GM19193 (cell line): ENCODE results near the gene MAGEB17.

ENCODE experiments used
- POLR2A ChIP-seq: IDR thresholded peaks from 4 replicates; pipeline ENCODE4 v1.6.1; 2011; ENCODE audit not compliant: insufficient read depth, insufficient read length; ENCODE audit errors: extremely low read depth

The MAGEB17 gene

DNA sequence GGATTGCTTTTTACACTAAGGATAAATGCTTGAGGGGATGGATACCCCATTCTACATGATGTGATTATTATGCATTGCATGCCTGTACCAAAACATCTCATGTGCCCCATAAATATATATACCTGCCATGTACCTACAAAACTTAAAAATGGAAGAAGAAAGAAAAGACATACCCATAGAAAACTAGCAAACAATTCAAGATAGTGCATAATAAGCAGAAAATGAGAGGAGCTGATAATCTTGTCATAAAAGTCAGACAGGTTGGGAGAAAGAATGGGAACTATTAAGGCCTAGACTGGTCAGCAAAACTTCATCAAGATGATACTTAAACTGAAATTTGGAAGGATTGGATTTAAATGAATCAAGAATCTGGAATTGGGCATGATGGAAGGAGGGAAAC, 21.6 kb upstream of the MAGEB17 start:
- TF ChIP-seq POLR2A, result no peak

DNA sequence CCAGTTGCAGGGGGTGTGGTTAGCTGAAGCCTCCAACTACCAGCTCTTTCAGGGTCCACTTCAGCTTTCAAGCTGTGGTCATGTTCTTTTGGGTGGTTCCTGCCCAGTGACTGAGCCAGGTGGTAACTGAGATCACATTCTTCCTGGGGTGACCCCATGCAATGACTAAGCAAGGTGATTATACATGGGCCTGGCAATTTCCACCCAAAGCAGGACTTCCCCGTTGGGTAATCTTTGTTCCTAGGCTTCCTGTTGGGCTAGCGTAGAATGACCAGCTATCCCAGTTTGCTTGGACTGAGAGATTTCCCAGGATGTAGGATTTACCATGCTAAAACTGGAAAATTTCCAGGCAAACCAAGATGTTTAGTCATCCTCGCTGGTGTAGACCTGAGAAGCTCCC, 18.4 kb upstream of the MAGEB17 start:
- no peak for TF ChIP-seq POLR2A

DNA sequence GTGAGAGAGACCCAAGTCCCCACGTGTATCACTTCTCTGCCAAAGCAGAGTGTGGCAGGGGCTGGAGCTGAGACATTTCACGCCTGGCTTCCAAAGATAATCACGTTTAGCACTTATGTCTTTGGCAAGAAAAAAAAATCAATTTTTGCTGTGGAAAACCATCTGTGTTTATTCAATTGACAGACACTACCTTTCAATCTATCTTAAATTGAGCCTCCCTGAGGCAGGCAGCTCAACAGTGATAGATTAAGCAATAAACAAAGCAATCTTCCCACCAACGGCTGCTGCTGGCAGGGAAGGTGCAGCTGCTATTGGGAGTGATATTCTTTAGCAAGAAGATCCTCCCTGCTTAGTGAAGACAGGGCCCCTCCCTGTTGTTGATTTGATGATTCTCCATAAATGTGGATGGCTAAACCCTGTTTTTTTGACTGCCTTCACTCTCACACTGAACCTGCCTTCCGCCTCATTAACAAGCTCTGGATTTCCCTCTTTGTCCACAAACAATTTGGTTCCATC, 11.6 kb upstream of the MAGEB17 start:
- TF ChIP-seq POLR2A, result no peak

DNA sequence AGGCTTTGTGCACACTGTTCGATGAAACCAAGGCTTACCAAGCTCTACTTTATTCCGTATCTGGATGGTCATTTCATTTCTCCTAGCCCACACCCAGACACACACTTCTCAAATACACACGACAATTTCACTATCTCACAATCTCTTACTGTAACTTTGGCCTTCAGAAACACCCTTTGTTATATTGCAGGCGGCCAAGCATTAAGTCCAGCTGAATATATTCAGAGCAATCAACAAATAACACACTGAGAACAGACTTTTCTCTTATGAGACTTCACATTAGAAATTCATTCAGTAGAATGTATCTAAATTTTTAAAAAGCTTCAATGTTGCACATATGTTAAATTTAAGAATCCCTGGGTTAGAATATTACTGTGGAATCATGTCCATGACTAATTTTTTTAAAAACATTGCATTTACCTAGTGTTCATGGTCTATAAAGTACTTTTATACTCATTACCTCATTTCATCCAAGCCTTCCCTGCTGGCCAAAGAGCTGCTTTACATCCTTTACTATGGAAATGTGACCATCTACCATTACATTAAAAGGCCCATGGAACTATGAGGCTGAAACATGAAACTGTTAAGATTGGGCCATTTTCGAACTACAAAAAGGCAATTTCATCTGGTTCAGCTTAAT, 10.5 kb upstream of the MAGEB17 start:
- no peak for TF ChIP-seq POLR2A

DNA sequence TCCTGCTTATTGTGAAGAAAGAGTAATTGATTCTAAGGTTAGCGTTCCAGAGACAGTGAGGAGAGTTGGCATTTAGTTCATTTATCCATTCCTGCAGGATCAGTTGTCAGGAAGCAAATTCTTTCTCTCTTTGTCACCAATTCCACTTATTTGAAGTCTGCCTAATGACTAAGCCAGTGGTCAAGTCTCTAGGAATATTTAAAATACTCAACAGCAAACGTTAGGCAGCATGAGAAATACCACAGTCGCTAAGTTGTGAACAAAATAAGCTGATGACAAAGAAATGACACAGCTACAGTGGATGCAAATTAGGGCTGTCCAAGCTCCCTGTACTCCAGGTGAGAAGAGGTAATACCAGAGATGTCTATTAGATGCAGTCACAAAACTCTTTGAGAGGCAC, 6.6 kb upstream of the MAGEB17 start:
- TF ChIP-seq POLR2A, result no peak

DNA sequence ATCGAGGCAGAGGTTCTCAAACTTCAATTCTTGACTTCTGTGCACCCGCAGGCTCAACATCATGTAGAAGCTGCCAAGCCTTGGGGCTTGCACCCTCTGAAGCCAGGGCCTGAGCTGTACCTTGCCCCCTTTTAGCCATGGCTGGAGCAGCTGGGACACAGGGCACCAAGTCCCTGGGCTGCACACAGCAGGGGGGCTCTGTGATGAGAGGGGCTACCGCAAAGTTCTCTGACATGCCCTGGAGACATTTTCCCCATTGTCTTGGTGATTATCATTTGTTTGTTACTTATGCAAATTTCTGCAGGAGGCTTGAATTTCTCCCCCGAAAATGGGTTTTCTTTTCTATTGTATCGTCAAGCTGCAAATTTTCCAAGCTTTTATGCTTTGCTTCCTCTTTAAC, 4.9 kb upstream of the MAGEB17 start:
- TF ChIP-seq POLR2A, result no peak

DNA sequence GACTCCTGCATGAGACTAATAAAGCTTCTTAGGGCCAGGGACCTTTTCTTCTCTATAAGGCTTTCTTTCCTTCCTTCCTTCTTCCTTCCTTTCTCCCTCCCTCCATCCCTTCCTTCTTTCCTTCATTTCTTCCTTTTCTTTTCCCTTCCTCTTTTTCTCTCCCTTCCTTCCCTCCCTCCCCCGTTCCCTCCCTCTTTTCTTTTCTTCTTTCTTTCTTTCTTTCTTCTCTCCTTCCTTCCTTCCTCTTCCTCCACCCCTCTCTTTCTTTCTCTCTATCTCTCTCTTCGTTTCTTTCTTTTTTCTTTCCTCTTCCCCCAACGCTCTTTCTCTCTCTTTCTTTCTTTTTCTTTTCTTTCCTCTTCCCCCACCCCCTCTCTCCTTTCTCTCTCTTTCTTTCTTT, 2.5 kb upstream of the MAGEB17 start:
- no peak for TF ChIP-seq POLR2A

DNA sequence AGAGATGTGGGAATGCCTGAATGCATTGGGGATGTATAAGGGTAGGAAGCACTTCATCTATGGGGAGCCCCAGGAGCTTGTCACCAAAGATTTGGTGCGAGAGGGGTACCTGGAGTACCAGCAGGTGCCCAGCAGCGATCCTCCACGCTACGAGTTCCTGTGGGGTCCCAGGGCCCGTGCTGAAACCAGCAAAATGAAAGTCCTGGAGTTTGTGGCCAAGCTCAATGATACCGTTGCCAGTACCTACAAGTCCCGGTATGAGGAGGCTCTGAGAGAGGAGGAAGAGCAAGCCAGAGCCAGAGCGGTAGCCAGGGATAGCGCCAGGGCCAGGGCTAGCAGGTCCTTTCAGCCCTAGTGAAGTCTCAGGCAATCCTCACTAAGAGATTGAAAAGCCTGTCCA, 3.8 kb downstream of the MAGEB17 start:
- TF ChIP-seq POLR2A, result no peak

DNA sequence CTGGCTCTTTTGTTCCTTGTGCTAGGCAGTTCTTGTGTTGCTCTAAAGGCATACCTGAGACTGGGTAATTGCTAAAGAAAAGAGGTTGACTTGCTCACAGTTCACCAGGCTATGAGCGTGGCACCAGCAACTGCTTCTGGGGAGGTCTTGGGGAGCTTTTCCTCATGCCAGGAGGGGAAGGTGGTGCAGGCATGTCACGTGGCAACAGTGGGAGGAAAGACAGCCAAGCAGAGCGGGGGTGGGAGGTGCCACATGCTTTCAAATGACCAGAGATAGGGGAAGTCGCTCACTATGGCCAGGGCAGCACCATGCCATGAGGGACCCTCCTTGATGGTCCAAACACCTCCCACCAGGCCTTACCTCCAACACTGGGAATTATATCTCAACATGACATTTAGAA, 4.7 kb downstream of the MAGEB17 start:
- no peak for TF ChIP-seq POLR2A

DNA sequence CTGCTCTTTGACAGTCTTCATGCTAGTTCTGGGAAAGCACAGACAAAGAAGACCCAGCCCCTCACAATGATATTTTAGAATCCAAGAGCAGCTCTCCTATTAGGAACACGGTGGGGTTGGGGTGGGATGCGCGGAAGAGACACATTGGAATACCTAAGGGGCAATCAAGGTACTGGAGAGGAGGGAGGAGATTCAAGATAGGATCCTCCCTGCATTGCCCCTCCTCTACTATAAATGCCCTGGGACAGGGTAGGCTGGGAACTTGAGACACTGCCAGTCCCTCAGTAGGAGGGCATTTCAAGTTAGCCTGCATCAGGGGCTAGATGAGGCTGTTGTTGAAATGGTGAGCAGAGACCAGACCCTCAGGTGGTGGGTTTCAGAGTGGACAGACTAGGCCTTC, 5.1 kb downstream of the MAGEB17 start:
- no peak for TF ChIP-seq POLR2A

DNA sequence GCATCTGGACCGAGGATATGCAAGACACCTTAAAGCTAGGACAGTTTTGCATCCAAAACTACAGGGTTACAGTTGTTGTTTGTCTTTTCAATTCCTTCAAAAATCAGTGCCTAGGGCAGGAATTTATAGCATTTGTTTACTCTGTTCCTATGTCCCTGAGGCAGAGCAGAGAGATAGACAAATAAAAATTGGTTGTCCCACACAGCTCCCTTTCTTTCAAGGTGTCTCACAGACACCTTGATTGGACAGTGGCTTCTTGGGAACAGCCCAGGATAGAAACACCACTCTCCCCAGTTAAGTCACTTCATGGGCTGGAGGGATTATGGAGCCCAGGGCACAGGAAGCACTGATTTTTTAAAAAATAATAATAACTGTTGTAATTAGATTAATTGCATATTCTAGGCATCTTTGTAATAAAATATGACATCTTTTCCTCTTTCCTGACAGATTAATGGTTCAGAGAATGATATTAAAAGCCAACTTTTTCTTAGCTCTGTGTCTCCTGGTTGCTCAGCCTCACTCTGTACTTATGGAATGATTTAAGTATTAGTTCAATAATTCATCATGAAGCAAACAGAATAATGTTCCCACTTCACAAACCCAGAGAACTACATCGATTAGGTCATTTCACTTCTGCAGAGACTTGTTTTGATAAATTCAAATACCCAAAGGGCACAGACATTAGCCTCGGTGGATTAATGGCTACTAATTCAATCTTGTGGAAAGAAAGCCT, 8.2 kb downstream of the MAGEB17 start:
- no peak for TF ChIP-seq POLR2A

DNA sequence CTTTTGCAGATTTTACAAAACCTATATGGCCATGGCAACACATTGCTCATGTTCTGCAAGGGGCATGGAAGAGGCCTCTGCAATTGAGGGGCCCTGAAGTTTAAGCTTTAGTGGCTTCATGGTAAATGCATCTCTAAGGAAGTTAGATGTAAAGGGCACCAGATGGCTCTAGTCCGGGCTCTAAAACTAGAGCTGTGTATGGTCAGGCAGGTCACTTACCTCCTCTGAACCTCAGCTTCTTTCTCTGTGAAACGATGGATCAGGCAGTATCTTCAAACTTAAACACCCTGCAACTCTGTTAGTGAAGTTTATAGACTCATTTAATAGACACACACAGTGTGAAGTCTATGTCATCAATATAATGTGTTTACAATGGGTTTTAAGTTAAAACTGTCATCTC, 10.0 kb downstream of the MAGEB17 start:
- no peak for TF ChIP-seq POLR2A

DNA sequence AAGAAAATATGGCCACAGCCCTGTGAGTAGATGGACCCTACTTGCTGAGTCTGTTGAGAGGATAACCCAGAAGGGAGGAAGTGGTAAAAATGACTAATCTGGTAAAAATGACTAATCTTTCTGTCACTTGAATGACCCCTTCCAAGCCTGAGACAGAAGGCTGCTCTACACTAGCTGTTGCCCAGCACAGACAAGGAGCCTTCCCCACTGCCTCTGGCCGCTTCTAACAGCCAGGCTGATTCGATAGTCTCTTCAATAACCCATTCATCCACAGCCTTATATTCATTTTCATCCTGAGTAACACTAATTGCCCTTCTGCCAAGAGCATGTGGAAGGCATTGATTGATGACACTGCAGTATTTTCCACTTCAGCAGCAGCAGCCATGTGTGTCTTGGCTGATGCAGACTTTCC, 18.4 kb downstream of the MAGEB17 start:
- TF ChIP-seq POLR2A, result no peak

DNA sequence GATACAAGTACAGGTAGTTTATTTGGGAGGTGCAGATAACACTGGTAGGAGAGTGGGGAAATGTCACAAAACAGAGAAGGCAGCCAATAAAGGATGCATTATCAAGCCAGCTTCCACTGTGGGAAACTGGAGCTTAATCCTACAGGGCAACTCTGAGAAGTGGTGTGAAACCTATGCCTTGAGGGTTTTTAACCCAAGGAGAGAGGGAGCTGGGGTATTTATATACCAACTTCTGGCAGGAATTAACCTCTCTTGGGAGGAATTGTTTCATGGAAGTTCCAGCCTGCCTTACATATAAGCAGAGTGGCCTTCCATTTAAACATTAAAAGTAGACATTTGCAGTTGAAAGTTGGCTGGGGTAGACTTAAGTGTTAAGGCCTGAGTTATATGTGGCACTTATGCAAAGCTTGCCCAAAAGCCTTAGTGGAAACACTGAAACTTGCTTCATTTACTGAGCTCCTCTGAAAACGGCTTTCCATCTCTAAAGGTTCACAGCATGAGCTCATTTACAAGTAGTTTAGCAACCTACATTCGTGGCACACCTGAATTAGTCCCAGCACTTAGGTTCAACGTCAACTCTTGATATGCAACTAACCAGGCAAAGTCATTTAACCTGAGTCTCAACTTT, 19.2 kb downstream of the MAGEB17 start:
- TF ChIP-seq POLR2A, result no peak

DNA sequence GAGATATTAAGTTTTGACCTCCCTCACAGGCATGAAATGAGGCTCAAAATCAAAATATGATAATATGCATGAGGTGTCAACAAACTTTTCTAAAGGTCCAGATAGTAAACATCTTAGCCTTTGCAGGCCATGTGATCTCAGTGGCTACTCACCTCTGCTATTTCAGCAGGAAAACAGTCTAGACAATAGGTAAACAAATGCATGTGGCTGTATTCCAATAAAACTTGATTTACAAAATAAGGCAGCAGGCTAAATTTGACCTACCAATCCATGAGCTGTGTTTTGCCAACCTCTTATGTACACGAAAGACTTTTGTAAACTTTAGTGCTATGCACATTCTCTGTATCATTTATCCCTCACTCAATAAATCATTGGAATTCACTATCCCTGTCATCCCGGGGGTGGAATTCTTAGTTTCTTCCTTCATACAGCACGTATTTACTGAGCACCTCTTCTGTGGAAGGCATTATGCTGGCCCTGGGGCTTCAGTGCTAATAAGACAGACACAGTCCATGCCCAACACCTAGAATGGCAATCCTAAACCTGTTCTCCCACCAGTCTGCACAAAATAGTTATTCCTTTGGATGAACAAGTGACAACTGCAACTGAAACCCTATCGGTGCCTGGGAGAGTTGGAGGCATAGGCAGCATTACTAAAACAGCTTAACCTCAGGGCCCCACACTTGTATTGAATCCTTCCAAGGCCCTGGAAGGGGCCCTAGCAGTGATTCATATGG, 19.9 kb downstream of the MAGEB17 start:
- TF ChIP-seq POLR2A, result no peak
